GM18867 (cell line): ENCODE measurements around the gene ACADS.

ENCODE experiments used
- ATAC-seq: cut with Tn5 transposase; IDR thresholded peaks from one replicate; pipeline ENCODE4 v1.9.1; 2021; ENCODE audit warnings: mild to moderate bottlenecking, moderate library complexity; ENCODE audit not compliant: unreplicated experiment

ACADS gene

GRCh38 chr12:120787889-120788288, 62.3 kb downstream of the ACADS start:
- ATAC-seq, result no peak
